Kidney epithelial cell (primary cell): Measurements from ENCODE around the gene NRG3. TPM values are rescaled to one million over a fixed set of nuclear protein-coding genes. Genes with fewer than 3 reads are reported as not detected.

ENCODE experiments used
- DNase-seq: peaks from one replicate; pipeline ENCODE4 v3.0.0-alpha.2; 2010; ENCODE audit warnings: low read depth
- H3K27me3 ChIP-seq: 2 replicates; pipeline ENCODE4 v1.6.0; 2011; ENCODE audit warnings: low read length; ENCODE audit not compliant: control insufficient read depth, insufficient read depth
- H3K36me3 ChIP-seq: 2 replicates; pipeline ENCODE4 v1.5.1; 2011; ENCODE audit warnings: low read length; ENCODE audit not compliant: control insufficient read depth, insufficient read depth
- H3K4me3 ChIP-seq: 2 replicates; pipeline ENCODE4 v1.5.1; 2011; ENCODE audit warnings: low read depth, mild to moderate bottlenecking, control low read depth, low read length
- total RNA-seq: library from RNA; depleted of rRNA; stranded (reverse); fragments of >200 nt; gene quantifications from 2 replicates; pipeline ENCODE4 v1.2.3, GENCODE V29; 2015
- TF ChIP-seq, protein P1 (sequence below): IDR thresholded peaks from 2 replicates; pipeline ENCODE4 v1.5.1; 2011; ENCODE audit warnings: mild to moderate bottlenecking, moderate library complexity, low read length, control low read depth, inconsistent platforms; ENCODE audit not compliant: insufficient read depth, poor library complexity, severe bottlenecking

Gene NRG3
- total RNA-seq, 1 donor from 2014 or later = 10.2 TPM

DNA sequence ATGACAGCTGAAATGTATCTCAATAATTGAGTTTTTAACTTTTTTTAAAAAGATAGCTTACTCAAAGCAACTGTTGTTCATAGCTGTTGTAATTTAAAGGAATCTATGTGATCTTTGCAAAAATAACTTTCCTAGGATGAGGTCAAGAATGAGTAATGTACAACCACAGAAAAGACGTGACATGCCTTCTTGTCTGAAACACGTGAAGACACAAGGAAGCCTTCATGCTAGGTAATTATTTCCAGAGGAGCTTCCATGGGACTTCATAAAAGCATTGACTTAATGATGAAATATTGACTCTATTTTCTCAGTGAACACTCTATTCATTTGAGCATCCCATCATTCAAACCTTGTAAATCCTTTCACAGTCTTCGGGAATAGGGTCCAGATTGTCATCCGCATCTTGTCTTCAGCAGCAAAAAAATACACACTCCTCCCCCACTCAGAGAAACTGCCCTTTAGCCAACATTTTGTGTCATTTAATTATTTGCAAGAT, 528.0 kb downstream of the NRG3 start:
- peak; percentile 12 for DNase-seq
- Histone ChIP-seq H3K4me3 (no peak overlapping the region), H3K27me3 (no peaks in the 10 kb centered on the region), H3K36me3 (no peaks in the 10 kb centered on the region)
- TF ChIP-seq, protein P1, sequence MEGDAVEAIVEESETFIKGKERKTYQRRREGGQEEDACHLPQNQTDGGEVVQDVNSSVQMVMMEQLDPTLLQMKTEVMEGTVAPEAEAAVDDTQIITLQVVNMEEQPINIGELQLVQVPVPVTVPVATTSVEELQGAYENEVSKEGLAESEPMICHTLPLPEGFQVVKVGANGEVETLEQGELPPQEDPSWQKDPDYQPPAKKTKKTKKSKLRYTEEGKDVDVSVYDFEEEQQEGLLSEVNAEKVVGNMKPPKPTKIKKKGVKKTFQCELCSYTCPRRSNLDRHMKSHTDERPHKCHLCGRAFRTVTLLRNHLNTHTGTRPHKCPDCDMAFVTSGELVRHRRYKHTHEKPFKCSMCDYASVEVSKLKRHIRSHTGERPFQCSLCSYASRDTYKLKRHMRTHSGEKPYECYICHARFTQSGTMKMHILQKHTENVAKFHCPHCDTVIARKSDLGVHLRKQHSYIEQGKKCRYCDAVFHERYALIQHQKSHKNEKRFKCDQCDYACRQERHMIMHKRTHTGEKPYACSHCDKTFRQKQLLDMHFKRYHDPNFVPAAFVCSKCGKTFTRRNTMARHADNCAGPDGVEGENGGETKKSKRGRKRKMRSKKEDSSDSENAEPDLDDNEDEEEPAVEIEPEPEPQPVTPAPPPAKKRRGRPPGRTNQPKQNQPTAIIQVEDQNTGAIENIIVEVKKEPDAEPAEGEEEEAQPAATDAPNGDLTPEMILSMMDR = no peak

DNA sequence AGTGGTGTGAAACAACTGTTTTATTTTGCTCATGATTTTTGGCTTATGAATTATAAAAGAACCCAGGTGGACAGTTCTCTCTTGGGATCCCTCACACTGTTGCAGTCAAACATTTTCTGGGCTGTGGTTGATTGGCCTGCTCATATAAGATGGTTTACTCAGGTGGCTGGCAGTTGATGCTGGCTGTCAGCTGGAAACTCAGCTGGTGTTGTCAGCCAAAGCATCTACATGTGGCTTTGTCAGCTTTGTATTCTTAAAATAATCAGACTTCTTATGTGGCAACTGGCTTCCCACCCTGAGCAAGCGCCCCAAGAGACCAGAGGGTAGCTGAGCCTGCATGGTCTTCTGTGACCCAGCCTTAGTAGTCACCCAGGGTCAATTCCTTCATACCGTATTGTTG, 534.7 kb downstream of the NRG3 start:
- Histone ChIP-seq H3K36me3 (no peaks in the 10 kb centered on the region), H3K27me3 (no peaks in the 10 kb centered on the region), H3K4me3 (no peak overlapping the region)
- TF ChIP-seq, protein P1 = no peak
- DNase-seq = no peak

DNA sequence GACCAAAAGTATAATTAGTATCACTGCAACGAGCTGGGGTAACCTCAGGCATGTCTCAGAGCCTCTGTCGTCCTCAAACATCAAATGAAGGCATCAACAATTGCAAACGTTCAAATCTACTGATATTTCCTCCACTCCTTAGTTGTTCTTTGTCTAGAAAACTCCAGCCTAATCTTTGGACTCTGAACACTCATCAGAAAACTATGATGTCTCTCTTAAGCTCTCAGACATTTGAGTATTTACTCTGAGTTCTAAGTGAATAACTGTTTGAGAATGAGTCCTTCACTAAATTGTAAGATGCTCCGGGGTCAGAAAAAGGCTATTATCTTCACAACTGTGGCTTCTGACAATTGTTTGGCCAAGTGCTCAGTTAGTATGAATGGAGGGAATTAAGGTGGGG, 536.4 kb downstream of the NRG3 start:
- no peaks in the 10 kb centered on the region for H3K36me3 ChIP-seq

DNA sequence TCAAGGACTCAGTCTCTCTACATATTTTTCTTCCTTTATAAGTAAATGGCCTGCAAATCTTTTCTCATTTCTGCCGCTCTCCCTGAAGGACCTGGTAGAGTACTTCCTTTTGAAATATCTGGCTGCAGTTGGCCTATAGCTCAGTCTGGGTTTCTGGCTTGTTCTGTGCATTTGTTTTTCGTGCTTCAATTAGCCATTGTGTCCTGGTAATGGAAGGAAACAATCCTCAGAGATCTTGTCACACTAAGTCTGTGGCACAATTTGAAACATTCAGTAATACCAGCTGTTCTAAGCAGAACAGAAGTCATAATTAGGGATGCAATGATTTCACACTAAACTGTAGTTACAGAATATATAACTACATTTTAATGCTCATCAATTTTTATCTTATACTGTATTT, 545.0 kb downstream of the NRG3 start:
- Histone ChIP-seq H3K4me3 (no peak overlapping the region), H3K27me3 (no peaks in the 10 kb centered on the region), H3K36me3 (no peaks in the 10 kb centered on the region)
- TF ChIP-seq, protein P1 = no peak
- no peak for DNase-seq

More for the DNA sequence above, 536.4 kb downstream of the NRG3 start:
- TF ChIP-seq, protein P1 = no peak
- Histone ChIP-seq H3K27me3 (no peaks in the 10 kb centered on the region), H3K4me3 (no peak overlapping the region)
- no peak for DNase-seq

DNA sequence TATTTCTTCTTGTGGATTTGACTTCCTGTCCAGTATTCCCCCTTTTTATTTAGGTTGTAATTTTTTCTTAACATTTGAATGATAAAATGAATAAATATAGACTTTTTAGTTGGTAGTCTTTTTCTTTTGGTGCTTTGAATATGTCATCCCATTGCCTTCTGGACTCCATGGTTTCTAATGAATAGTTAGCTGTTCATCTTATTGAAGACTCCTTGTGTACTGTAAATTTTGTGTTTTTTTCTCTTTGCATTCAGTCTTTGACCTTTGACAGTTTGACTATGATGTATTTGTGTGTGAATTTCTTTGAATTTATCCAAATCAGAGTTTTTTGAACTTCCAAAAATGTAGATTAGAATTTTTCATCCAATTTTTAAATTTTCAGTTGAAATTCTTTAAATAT, 554.3 kb downstream of the NRG3 start:
- Histone ChIP-seq H3K27me3 (no peaks in the 10 kb centered on the region), H3K36me3 (no peaks in the 10 kb centered on the region), H3K4me3 (no peak overlapping the region)
- DNase-seq = no peak
- TF ChIP-seq, protein P1 = no peak

DNA sequence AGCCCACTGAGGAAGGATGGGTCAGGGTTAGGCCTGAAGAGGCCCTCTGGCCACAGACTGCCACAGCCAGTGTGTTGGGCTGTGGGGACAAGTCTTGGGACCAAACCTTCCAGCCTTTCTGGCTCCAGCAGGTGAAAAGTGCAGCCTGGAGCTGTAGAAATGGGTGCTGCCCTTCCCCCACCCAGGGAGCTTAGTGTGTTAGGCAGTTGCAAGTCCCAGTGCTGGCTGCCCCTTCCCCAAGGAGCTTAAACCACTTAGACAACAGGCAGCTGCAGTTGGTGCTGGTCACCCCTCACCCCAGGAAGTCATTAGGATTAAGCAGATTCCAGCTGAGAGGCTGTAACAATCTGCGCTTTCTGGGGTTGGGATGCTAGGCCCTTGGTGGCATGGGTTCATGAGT, 563.3 kb downstream of the NRG3 start:
- no peaks in the 10 kb centered on the region for H3K36me3 ChIP-seq
- no peak for DNase-seq
- H3K4me3 ChIP-seq = no peak overlapping the region
- H3K27me3 ChIP-seq = no peaks in the 10 kb centered on the region
- TF ChIP-seq, protein P1 = no peak
